ENCODE data around the gene SYNCRIP. TPM values are rescaled to one million over a fixed set of nuclear protein-coding genes. Genes with fewer than 3 reads are reported as not detected.
A peak's percentile ranks its signal among the peaks of the same experiment; 100 is the strongest.

SYNCRIP gene
- total RNA-seq, 1 donor: 52.4 TPM

DNA sequence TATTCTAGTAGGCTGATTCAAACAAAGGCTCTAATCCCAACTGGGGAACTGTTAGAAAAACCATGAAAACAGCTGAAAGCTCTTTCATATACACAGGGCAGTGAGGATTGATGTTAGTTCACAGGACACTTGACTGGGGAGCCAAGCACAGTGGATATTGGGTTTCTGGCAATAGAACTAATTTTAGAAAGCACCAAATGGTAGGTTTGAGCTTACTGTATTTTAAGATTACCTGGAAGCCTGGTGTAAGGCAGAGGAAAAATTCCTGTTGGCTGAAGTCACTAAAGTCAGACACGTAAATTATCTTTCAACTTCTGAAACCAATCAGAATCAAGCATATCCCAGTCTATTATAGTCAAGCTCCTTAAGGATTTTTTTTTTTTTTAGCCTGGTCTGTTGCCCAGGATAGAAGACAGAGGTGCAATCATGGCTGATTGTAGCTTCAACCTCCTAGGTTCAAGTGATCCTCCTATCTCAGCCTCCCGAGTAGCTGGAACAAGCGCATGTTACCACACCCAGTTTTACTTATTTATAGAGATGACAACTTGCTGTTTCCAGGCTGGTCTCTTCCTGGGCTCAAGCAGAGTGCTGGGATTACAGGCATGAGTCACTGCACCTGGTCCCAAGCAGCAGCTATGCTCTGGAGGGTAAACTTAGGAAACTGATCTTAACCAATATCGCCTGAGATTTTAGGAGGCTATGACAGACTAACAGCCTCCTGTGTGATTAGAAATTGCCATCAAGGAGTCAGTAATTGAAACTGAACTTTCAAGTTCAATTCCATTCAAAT is 32.5 kb upstream of the SYNCRIP start:
- H3K27me3 ChIP-seq (ENCODE audit: insufficient read depth, low read length): no peaks in the 10 kb centered on the region
- H3K9me3 ChIP-seq (ENCODE audit: low read depth, low read length): no peaks in the 10 kb centered on the region
- H3K4me1 ChIP-seq (ENCODE audit: insufficient read depth, low read length): peaks cover 51% of the 10 kb centered on the region
- no peak overlapping the region for H3K4me3 ChIP-seq (ENCODE audit: low read length)

DNA sequence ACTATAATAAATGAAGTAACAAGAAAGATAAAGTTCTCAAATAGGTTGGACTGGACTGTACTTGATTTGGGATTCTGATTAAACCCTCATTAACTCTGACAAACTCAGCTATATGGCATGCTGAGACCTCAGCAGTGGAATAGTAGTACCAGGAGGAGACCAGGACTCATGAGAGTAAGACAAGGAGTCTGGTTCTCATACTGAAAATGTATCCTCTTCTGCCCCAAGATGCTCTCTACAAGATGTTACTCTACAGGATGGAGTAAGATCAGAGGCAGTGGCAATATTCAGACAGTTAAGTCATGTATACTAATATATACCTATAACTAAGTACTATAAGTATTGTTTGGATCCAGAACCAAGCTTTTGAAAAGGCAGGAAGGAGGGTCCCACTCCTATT is 31.9 kb upstream of the SYNCRIP start:
- Histone ChIP-seq H3K9me3 (ENCODE audit: low read depth, low read length) (no peaks in the 10 kb centered on the region), H3K27me3 (ENCODE audit: insufficient read depth, low read length) (no peaks in the 10 kb centered on the region), H3K4me1 (ENCODE audit: insufficient read depth, low read length) (peaks cover 51% of the 10 kb centered on the region), H3K4me3 (ENCODE audit: low read length) (no peak overlapping the region)

DNA sequence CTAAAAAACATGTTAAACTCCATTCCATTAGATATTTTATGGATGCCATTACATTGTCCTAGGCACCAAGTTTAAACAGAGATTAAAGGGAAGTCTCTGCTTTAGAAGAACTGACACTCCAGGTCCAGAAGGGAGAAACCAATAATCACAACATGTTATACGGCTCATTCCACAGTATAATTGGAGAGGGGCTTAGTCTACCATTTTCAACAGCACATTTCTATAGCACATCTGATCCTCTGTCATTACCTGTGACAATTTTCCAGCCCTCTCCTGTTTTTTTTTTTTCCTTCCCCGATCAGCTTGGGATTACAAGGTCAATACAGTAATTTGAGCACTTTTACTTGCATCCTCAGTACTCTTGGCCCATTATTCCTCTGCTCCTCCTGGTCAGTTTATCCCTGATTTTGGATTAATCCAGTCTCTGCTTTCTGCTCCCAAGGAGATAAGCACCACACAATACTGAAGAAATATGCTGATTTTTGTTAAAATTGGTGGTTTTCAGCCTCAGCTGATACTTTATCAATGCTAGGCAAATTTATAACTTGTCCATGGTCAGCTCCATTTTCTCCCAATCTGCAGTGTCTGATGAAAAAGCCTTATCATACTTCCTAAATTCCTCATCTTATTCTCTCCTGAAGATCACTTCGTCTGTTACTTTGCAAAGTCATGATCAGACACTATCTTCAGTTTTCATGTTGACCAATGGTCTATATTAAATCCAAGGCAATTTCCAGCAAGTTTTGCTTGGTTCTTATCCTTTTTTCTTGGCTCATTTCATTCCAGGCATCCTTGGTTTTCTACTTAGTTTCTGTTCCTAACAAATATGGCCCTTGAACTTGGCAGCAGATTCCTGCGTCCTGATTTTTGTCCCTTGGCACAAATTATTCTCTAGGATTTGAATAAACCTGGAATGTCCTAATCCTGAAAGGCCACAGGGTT is 30.8 kb upstream of the SYNCRIP start:
- no peaks in the 10 kb centered on the region for H3K27me3 ChIP-seq (ENCODE audit: insufficient read depth, low read length)
- H3K9me3 ChIP-seq (ENCODE audit: low read depth, low read length): no peaks in the 10 kb centered on the region
- peaks cover 48% of the 10 kb centered on the region for H3K4me1 ChIP-seq (ENCODE audit: insufficient read depth, low read length)
- H3K4me3 ChIP-seq (ENCODE audit: low read length): no peak overlapping the region

DNA sequence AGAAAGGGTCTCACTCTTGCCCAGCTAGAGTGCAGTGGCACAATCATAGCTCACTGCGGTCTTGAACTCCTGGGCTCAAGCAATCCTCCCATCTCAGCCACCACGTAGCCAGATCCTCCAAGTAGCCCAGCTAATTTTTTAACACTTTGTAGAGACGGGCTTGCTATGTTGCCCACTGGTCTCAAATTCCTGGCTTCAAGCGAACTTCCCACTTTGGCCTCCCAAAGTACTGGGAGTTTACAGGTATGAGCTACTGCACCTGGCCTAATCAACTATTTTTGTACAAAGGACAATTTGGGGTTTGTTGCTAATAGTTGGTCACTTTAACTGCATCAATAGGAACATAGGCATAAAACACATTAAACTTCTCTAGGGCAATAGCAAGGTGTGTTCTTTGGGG is 29.9 kb upstream of the SYNCRIP start:
- Histone ChIP-seq H3K9me3 (ENCODE audit: low read depth, low read length) (no peaks in the 10 kb centered on the region), H3K4me1 (ENCODE audit: insufficient read depth, low read length) (peaks cover 48% of the 10 kb centered on the region), H3K27me3 (ENCODE audit: insufficient read depth, low read length) (no peaks in the 10 kb centered on the region), H3K4me3 (ENCODE audit: low read length) (no peak overlapping the region)

DNA sequence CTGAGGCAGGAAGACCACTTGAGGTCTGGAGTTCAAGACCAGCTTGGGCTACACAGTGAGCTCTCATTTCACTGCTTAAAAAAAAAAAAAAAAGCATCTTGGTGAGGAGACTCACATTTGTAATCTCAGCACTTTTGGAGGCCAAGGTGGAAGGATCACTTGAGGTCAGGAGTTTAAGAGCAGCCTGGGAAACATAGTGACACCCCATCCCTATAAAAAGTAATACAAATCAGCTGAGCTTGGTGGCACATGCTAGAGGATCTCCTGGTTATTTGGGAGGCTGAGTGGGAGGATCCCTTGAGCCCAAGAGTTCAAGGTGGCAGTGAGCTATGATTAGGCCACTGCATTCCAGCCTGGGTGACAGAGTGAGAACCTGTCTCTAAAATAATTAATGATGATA is 29.4 kb upstream of the SYNCRIP start:
- no peaks in the 10 kb centered on the region for H3K27me3 ChIP-seq (ENCODE audit: insufficient read depth, low read length)
- H3K4me1 ChIP-seq (ENCODE audit: insufficient read depth, low read length): peaks cover 43% of the 10 kb centered on the region
- no peaks in the 10 kb centered on the region for H3K9me3 ChIP-seq (ENCODE audit: low read depth, low read length)
- no peak overlapping the region for H3K4me3 ChIP-seq (ENCODE audit: low read length)

DNA sequence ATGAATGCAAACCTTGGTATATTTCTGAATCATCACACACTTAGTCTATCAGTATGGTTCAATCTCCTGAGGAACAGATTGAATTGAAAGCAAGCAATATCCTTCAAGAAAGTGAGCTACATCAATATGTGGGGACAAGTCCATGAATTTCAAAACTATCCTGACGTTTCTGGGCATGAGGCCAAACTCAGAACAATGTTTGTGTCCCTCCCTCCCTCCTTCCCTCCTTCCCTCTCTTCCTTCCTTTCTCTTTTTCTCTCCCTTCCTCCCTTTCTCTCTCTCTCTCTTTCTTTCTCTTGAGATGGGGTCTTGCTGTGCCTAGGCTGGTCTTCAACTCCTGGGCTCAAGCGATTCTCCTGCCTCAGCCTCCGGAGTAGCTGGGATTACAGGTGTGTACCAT is 27.9 kb upstream of the SYNCRIP start:
- Histone ChIP-seq H3K4me3 (ENCODE audit: low read length) (no peak overlapping the region), H3K4me1 (ENCODE audit: insufficient read depth, low read length) (peaks cover 29% of the 10 kb centered on the region), H3K9me3 (ENCODE audit: low read depth, low read length) (no peaks in the 10 kb centered on the region), H3K27me3 (ENCODE audit: insufficient read depth, low read length) (no peaks in the 10 kb centered on the region)

DNA sequence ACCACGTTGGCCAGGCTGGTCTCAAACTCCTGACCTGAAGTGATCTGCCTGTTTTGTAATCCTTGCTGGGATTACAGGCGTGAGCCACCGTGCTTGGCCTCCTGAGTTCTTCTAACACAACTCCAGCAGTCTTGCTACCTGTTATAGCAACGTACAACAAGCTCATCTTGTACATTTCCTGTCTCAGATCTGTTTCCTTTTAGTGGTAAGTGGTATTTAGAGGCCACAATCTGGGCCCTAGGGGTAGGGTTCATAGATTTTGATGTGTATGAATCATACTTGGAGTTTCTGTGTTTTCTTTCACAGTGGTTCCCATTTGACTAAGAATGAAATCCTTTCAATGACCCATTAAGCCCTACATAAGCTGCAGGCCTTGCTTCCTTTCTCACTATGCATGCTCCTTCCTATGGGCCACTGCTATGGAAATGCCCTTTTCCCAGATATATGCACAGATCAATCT is 27.1 kb upstream of the SYNCRIP start:
- Histone ChIP-seq H3K27me3 (ENCODE audit: insufficient read depth, low read length) (no peaks in the 10 kb centered on the region), H3K9me3 (ENCODE audit: low read depth, low read length) (no peaks in the 10 kb centered on the region), H3K4me3 (ENCODE audit: low read length) (no peak overlapping the region), H3K4me1 (ENCODE audit: insufficient read depth, low read length) (peaks cover 21% of the 10 kb centered on the region)

DNA sequence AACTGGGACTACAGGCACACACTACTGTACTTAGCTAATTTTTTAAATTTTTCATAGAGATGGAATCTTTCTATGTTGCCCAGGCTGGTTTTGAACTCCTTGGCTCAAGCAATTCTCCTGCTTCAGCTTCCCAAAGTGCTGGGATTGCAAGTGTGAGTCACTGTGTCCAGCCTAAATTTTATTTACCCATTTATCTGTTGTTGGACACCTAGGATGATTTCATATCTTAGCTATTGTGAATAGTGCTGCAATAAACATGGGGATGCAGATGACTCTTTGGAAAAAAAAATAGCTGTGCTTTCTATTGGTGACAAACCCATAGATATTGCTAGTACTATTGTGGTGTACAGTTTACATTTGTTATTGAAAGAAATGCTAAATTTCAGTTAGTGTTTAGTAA is 19.6 kb upstream of the SYNCRIP start:
- H3K27me3 ChIP-seq (ENCODE audit: insufficient read depth, low read length): no peaks in the 10 kb centered on the region
- H3K9me3 ChIP-seq (ENCODE audit: low read depth, low read length): no peaks in the 10 kb centered on the region
- no peaks in the 10 kb centered on the region for H3K4me1 ChIP-seq (ENCODE audit: insufficient read depth, low read length)
- H3K4me3 ChIP-seq (ENCODE audit: low read length): no peak overlapping the region

DNA sequence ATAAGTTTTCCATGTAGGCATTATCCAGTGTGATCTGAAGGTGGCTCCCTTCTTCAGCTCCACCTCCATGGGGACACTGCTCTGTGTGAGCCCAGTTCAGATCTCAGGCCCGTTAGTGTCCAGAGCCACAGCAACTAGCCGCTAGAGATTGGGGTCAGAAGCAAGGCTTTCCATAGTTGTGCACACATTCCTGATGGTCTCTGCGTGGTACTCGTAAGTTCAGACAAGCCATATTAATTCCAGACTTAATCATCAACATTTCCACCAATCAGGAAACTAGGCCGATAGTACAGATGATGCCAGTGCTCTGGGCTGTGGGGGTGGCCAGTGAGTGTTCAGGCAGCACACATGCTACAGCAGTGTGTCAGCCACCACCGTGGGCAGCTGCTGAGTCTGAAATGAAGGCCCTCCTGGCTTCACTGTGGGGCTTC is 17.5 kb upstream of the SYNCRIP start:
- H3K4me3 ChIP-seq (ENCODE audit: low read length): no peak overlapping the region

DNA sequence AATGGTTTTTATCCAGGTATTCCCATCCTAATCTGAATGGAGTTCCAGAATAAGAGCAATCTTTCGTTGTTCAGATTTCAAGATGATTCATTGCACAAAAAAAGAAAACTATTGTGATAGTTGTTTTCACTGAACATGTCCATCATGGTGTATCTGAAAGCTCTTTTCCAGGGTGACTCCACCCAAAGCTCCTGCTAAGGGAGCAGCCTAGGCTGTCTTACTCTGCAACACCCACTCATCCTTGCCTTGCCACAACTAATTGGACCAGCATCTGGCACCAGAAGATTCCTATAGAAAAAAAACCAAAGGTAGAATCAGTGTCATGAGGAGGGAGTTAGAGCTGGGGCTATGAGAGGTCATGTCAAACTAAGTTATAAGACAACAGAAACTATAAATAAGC is 7.9 kb upstream of the SYNCRIP start:
- H3K4me1 ChIP-seq (ENCODE audit: insufficient read depth, low read length): peaks cover under 1% of the 10 kb centered on the region
- H3K9me3 ChIP-seq (ENCODE audit: low read depth, low read length): no peaks in the 10 kb centered on the region
- H3K4me3 ChIP-seq (ENCODE audit: low read length): no peak overlapping the region
- no peaks in the 10 kb centered on the region for H3K27me3 ChIP-seq (ENCODE audit: insufficient read depth, low read length)

More for the DNA sequence above, 17.5 kb upstream of the SYNCRIP start:
- no peaks in the 10 kb centered on the region for H3K4me1 ChIP-seq (ENCODE audit: insufficient read depth, low read length)
- no peaks in the 10 kb centered on the region for H3K27me3 ChIP-seq (ENCODE audit: insufficient read depth, low read length)
- H3K9me3 ChIP-seq (ENCODE audit: low read depth, low read length): no peaks in the 10 kb centered on the region

DNA sequence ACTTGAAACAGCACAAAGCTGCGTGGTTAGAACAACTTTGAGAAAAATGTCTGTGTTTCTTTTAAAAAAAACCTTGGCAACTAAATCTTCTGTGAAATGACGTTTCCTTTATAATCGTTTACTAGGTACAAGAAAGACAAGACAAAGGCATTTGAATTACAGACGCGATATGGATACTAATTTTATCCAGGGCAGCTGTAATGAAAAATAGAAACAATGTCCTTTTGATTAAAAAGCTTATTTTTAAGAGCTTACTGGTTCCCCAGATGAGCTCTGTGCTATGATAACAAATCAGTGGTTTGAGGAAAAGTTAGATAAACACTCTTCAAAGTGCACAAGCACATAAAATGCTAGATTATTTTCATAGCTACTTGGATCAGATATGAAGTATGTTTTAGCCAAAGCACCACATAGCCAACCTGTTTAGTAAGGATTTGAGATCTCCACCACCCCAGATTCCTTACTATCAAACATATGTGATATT is 1.6 kb upstream of the SYNCRIP start:
- Histone ChIP-seq H3K4me3 (ENCODE audit: low read length) (peak overlapping the region; percentile 100), H3K9me3 (ENCODE audit: low read depth, low read length) (no peaks in the 10 kb centered on the region), H3K4me1 (ENCODE audit: insufficient read depth, low read length) (peaks cover 37% of the 10 kb centered on the region), H3K27me3 (ENCODE audit: insufficient read depth, low read length) (no peaks in the 10 kb centered on the region)

DNA sequence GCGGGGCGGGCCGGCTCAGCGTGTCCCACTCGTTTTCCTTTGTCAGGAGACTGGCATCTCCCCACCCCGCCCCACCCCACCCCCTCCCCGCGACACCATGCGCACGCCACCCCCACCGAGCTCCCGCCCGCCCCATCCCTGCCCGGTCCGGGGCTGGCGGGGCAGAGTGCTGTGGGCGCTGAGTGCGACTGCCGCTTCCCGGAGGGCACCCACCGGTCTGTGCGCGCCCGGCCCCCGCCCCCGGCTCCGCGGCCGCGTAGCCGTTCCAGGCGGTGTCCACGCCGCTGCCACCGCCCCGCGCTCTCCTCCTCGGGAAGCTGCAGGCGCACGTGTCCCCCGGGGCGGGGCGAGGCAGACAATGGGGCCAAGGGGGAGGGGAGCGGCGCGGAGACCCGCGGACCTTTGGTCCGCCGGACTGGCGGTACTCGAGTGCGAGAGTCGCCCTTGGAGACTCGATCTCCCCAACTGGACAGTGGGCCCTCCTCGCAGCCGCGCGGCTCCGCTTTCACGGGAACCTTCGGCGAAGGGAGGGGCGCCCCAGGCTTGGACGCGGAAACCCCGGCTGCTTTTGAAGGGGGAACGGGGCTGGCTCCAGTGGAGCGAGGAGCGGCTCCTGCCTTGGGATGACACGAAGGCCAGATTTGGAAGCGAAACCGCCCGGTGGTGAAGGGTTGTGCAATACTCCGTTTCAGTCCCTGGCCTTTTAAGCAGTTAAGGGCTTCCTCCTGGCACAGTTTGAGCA is 1.0 kb upstream of the SYNCRIP start:
- peak overlapping the region; percentile 100 for H3K4me3 ChIP-seq (ENCODE audit: low read length)

DNA sequence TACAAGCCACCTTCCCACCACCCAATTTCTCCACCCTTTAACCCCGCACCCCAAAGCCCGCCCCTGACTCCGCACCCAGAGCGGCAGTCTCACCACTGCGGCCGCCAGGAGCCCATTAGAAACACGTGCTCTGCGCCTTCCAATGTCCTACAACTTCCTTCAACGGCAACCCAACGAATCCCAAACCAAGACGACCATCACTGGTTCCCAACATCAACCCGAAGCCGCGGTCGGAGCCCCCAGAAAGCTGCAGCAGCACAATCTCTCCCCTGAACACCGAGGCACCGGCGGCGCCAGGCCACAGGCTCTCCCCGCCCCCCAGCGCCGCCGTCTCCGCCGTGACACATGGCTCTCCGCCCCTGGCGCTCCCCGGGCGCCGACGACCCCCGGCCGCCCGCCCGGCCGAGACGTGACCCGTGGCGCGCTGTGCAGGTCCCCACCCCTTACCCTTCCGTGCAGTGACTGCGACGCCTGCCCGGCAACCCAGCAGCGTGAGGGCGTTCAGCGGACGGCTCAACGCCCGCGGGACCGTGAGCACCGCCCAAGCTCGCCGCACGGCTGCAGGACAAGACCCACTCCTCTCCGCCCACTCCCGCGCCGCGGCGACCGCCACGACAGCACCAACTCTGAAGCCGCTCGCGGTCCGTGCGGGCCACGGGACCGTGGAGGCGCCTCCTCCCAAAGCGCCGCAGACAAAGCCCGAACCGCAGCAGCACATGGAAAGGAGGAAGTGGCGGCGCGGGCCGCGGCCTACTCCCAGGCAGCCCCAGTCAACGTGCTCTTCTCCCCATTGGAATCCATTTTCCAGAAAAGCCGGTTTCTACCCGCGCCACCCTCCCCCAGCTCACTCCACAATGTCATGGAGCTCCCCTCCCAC is 551 bp downstream of the SYNCRIP start:
- no peaks in the 10 kb centered on the region for H3K27me3 ChIP-seq (ENCODE audit: insufficient read depth, low read length)
- H3K9me3 ChIP-seq (ENCODE audit: low read depth, low read length): no peaks in the 10 kb centered on the region
- H3K4me3 ChIP-seq (ENCODE audit: low read length): peak overlapping the region; percentile 100
- peaks cover 44% of the 10 kb centered on the region for H3K4me1 ChIP-seq (ENCODE audit: insufficient read depth, low read length)

More for the DNA sequence above, 1.0 kb upstream of the SYNCRIP start:
- no peaks in the 10 kb centered on the region for H3K27me3 ChIP-seq (ENCODE audit: insufficient read depth, low read length)
- peaks cover 43% of the 10 kb centered on the region for H3K4me1 ChIP-seq (ENCODE audit: insufficient read depth, low read length)
- H3K9me3 ChIP-seq (ENCODE audit: low read depth, low read length): no peaks in the 10 kb centered on the region

DNA sequence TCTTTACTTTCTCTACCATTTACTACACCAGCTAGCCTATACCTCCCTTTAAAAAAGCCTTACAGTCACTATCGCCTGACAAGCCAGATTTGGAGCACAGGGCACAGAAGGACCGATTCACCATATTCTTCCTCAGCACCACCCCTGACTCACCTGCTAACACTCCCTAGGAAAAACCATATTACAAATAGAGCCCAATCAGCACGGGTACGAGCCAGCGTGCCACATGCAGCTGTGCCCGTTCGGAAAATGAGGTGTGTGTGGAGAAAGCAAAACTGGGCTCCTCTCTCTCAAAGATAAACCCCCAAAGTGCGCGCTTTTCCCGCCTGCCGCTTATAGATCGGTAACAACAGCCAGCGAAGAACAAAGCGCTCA is 1.2 kb downstream of the SYNCRIP start:
- peak overlapping the region; percentile 100 for H3K4me3 ChIP-seq (ENCODE audit: low read length)
- H3K4me1 ChIP-seq (ENCODE audit: insufficient read depth, low read length): peaks cover 44% of the 10 kb centered on the region
- H3K27me3 ChIP-seq (ENCODE audit: insufficient read depth, low read length): no peaks in the 10 kb centered on the region
- no peaks in the 10 kb centered on the region for H3K9me3 ChIP-seq (ENCODE audit: low read depth, low read length)
